ENCODE measurements around the gene INPP5A.

INPP5A gene

GRCh38 chr10:132685921-132686680 lies 148.5 kb downstream of the INPP5A start:
- H3K4me1 ChIP-seq (ENCODE audit: control insufficient read depth, low read length), result no peaks in the 10 kb centered on the region
- peaks cover 29% of the 10 kb centered on the region; the same call in 1 of the 2 replicates for H3K9me3 ChIP-seq (ENCODE audit: control insufficient read depth, insufficient read depth, low read length)
- H3K36me3 ChIP-seq (ENCODE audit: control insufficient read depth, low read length), result no peaks in the 10 kb centered on the region
- H3K79me2 ChIP-seq (ENCODE audit: control insufficient read depth, low read length), result no peaks in the 10 kb centered on the region
- no peak overlapping the region for H3K4me2 ChIP-seq (ENCODE audit: low read length)
- H3K9me2 ChIP-seq (replicated peaks; ENCODE audit: control insufficient read depth, low read length), result no peaks in the 10 kb centered on the region
- no peaks in the 10 kb centered on the region for H3K27me3 ChIP-seq (ENCODE audit: control insufficient read depth, low read length)
- no peaks in the 10 kb centered on the region for H3F3A ChIP-seq (ENCODE audit: control insufficient read depth, insufficient read depth)
- TF ChIP-seq, protein P1, sequence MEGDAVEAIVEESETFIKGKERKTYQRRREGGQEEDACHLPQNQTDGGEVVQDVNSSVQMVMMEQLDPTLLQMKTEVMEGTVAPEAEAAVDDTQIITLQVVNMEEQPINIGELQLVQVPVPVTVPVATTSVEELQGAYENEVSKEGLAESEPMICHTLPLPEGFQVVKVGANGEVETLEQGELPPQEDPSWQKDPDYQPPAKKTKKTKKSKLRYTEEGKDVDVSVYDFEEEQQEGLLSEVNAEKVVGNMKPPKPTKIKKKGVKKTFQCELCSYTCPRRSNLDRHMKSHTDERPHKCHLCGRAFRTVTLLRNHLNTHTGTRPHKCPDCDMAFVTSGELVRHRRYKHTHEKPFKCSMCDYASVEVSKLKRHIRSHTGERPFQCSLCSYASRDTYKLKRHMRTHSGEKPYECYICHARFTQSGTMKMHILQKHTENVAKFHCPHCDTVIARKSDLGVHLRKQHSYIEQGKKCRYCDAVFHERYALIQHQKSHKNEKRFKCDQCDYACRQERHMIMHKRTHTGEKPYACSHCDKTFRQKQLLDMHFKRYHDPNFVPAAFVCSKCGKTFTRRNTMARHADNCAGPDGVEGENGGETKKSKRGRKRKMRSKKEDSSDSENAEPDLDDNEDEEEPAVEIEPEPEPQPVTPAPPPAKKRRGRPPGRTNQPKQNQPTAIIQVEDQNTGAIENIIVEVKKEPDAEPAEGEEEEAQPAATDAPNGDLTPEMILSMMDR (IDR thresholded peaks at IDR 0.05; ENCODE audit: low read depth, low read length, poor library complexity, severe bottlenecking), result no peak
- no peak for TF ChIP-seq EZH2phosphoT487 (IDR thresholded peaks at IDR 0.05; ENCODE audit: borderline replicate concordance, low read length)
- H3K27ac ChIP-seq (ENCODE audit: low read depth, low read length), result no peak overlapping the region
- no peaks in the 10 kb centered on the region for H4K20me1 ChIP-seq (ENCODE audit: control insufficient read depth, insufficient read depth, low read depth, low read length)
- H3K4me3 ChIP-seq (ENCODE audit: low read length), result no peak overlapping the region

- Histone ChIP-seq H3K4me1 (ENCODE audit: control insufficient read depth, low read length) (no peaks in the 10 kb centered on the region), H3K79me2 (ENCODE audit: control insufficient read depth, low read length) (no peaks in the 10 kb centered on the region), H3K4me2 (ENCODE audit: low read length) (no peak overlapping the region), H4K20me1 (ENCODE audit: control insufficient read depth, insufficient read depth, low read depth, low read length) (no peaks in the 10 kb centered on the region), H3K27me3 (ENCODE audit: control insufficient read depth, low read length) (no peaks in the 10 kb centered on the region), H3F3A (ENCODE audit: control insufficient read depth, insufficient read depth) (no peaks in the 10 kb centered on the region), H3K9me2 (replicated peaks; ENCODE audit: control insufficient read depth, low read length) (no peaks in the 10 kb centered on the region), H3K36me3 (ENCODE audit: control insufficient read depth, low read length) (no peaks in the 10 kb centered on the region), H3K4me3 (ENCODE audit: low read length) (no peak overlapping the region), H3K27ac (ENCODE audit: low read depth, low read length) (no peak overlapping the region), H3K9me3 (ENCODE audit: control insufficient read depth, insufficient read depth, low read length) (peaks cover 32% of the 10 kb centered on the region; the same call in 1 of the 2 replicates)
- TF ChIP-seq, protein P1 (IDR thresholded peaks at IDR 0.05; ENCODE audit: low read depth, low read length, poor library complexity, severe bottlenecking), result no peak
Measured at GRCh38 chr10:132687181-132687892, 149.8 kb downstream of the INPP5A start.

DNA sequence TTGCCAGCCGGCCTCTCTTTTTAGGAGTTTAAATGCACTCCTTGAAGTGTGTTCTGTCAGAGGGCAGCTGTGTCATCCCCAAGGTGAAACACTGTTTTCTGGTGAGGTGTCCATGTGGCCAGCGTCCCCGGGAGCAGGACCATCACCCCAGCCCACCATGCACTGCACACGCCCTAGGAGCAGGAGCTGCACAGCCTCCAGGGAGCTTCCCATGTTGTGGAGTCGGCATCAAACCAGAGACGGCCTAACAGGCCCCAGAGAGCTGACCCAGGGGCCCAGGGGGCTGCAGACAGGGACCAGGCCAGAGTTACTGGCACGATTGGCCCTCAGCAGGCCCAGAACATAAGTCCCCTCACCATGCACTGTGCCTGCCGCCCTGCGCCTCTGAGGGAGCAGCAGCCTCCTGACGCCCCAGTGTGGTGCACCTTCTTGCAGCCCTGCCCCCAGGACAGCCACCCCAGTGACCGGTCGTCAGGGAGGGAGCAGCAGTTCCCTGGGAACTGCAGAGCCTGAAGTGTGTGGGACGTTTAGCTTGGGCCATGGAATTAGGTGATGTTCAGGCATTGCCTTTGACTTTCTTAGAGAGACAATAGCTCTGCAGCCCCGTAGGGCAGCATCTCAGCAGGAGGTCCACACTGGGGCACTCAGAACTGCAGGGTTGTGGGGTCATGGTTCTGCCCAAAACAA lies 150.4 kb downstream of the INPP5A start:
- Histone ChIP-seq H3F3A (ENCODE audit: control insufficient read depth, insufficient read depth) (no peaks in the 10 kb centered on the region), H4K20me1 (ENCODE audit: control insufficient read depth, insufficient read depth, low read depth, low read length) (no peaks in the 10 kb centered on the region), H3K4me3 (ENCODE audit: low read length) (no peak overlapping the region), H3K27me3 (ENCODE audit: control insufficient read depth, low read length) (no peaks in the 10 kb centered on the region), H3K9me3 (ENCODE audit: control insufficient read depth, insufficient read depth, low read length) (peaks cover 32% of the 10 kb centered on the region; the same call in 1 of the 2 replicates), H3K9me2 (replicated peaks; ENCODE audit: control insufficient read depth, low read length) (no peaks in the 10 kb centered on the region), H3K4me1 (ENCODE audit: control insufficient read depth, low read length) (no peaks in the 10 kb centered on the region), H3K4me2 (ENCODE audit: low read length) (no peak overlapping the region), H3K27ac (ENCODE audit: low read depth, low read length) (no peak overlapping the region), H3K79me2 (ENCODE audit: control insufficient read depth, low read length) (no peaks in the 10 kb centered on the region), H3K36me3 (ENCODE audit: control insufficient read depth, low read length) (no peaks in the 10 kb centered on the region)
- no peak for TF ChIP-seq EZH2phosphoT487 (IDR thresholded peaks at IDR 0.05; ENCODE audit: borderline replicate concordance, low read length)
- TF ChIP-seq, protein P1 (IDR thresholded peaks at IDR 0.05; ENCODE audit: low read depth, low read length, poor library complexity, severe bottlenecking), result no peak

All from DOHH2 (cell line).